EH (cell line): Measurements from ENCODE around the gene CYP24A1.
A peak's percentile ranks its signal among the peaks of the same experiment; 100 is the strongest.

Experiments
- DNase-seq: peaks from one replicate; pipeline ENCODE4 v3.0.0-alpha.2; 2015; ENCODE audit warnings: low read depth

The CYP24A1 gene

DNA sequence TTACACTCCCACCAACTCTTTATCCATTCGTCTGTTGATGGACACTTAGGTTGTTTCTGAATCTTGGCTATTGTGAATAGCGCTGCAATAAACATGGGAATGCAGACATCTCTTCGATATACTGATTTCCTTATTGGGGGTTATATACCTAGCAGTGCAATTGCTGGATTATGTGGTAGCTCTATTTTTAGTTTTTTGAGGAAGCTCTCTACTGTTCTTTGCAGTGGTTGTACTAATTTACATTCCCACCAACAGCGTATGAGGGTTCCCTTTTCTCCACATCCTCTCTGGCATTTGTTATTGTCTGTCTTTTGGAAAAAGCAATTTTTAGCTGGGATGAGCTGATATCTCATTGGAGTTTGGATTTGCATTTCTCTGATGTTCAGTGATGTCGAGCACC lies 29.5 kb upstream of the CYP24A1 start:
- no peak for DNase-seq

- DNase-seq: no peak
Measured at GRCh38 chr20:54201268-54201846, 27.6 kb upstream of the CYP24A1 start.

- DNase-seq: no peak
Measured at GRCh38 chr20:54200487-54201267, 26.9 kb upstream of the CYP24A1 start.

DNA sequence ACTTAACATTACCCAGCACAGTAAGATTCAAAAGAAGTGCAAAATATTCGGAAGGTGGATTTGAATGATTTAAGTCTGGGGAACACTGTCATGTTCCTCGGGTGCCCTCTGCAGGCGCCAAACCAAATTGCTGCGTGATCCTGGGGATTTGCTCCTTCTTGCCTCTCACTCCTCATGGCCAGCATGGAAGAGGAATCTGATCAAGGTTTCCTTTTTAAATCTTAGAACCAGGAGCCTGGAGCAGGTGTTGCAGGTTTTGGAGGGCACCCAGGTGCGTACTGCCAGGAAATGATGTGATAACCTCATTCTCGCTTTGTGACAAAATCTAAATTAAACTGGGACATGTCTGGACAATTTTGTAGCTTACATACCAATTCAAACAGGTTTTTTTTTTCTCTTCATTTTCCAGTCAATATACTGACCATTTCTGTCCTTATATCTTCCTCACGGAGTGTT lies 26.0 kb upstream of the CYP24A1 start:
- DNase-seq: peak; percentile 71

DNA sequence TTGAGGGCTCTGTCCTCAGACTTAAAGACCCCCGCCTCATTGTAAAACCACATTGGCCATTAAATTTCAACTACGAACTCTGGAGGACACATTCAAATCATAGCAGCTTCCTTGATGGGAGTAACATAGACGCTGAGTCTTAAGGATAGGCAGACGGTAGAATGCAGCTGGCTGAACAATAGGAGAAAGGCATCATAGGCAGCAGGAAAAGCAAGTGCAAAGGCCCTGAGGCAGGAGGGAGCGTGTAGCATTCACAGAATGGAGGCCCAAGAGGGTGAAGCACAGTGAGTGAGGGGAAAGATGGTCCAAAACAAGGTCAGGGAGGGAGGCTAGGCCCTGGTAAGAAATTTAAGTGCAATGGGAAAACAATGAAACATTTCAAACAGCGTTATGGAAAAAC lies 25.5 kb upstream of the CYP24A1 start:
- DNase-seq: no peak

GRCh38 chr20:54197621-54198604 lies 24.1 kb upstream of the CYP24A1 start:
- DNase-seq: peak; percentile 60

DNA sequence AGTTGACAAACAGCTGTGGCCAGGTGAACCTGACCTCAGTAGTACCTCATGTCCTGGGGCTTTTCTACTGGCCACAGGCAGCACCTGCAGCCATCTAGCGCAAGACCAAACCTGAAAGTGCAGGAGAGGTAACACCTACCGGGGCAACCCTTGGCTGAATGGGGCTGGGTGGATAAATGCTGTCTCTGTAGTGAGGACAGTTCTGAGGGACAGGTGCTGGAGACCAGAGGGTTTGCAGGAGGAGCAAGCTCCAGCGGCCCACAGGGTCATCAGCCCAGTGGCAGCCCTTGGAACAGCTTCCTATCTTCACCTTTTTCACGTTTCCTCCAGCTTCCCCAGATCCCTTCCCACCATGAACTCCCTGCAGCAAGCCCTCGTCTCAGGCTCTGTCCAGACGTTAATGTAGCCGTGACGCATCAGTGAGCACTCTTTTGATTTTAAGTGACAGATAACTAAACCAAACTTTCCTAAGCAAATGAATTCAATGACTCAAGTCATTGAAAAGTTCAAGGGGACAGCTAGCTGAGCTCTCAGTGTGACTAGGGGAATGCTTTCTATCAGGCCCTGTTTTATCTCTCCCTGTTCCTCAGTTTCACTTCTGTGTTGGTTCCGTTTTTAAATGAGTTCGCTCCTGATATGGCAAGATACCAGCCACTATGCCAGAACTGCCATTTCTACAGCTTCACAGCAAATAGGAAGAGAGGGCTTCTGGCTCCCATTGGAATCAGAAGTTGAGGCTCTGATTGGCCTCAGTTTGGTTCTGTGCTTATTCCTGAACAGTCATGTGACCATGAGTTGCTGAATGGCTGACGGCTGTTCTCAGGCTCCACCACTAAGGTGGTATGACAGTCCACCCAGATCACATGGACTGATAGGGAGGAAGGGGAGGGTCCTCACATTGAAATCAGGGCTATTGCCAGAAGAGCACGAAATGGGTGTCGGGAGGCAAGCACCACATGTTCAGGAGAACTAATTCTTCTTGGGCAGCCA lies 22.0 kb upstream of the CYP24A1 start:
- no peak for DNase-seq

GRCh38 chr20:54194724-54195438 lies 21.1 kb upstream of the CYP24A1 start:
- peak; percentile 32 for DNase-seq

- DNase-seq: no peak
Measured at GRCh38 chr20:54193817-54194216, 20.0 kb upstream of the CYP24A1 start.

DNA sequence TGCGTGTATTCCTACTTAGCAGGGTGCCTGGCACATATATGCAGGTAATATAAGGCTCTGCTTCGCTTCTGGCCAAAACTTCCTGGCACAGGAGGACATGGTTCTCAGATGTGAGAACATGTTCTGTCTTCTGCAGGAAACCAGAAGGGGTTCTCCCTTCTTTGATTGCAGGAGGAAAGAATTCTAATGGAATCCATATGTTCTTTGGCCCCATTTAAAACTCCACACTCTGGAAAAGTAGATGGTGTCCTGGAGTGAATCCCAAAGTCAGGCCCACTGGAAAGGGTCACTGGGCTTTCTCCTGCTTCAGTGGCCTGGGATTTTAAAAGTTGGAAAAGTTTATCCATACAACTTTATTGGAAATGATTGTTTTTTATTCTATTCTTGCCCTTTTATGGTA lies 16.4 kb upstream of the CYP24A1 start:
- DNase-seq: no peak

GRCh38 chr20:54189630-54190029 lies 15.8 kb upstream of the CYP24A1 start:
- DNase-seq: no peak

DNA sequence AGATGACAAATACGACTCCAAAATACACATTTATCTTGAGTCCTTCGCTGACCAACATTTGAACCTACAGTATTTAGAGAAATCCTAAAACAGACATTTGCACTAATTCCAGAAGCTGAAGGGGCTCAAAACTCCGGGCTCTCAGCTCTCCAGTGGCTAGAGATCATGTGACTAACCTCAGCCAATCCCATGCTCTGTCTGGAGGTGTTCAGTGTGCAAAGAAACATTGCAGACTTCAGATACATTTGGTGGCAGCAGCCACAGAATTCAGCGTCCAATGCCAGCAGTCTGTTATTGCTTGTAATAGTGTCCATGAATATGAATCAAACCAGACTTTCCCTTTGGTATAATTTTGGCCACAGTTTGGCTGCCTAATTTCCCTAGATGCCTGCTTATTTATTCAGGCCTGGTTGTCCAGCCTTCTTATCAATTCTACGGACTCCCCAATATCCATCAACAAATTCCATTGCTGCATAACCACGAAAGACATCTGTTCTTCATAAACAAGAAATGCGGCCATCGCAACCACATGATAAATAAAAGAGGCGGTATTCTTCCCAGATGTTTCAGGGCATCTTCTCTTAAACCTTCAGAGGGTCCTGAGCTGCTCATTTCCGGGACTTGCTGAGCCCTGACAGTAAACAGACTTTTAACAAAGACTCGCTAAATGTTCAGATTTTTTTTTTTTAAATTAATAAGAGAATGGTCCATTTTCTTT lies 14.5 kb upstream of the CYP24A1 start:
- no peak for DNase-seq

GRCh38 chr20:54184904-54185626 lies 11.3 kb upstream of the CYP24A1 start:
- no peak for DNase-seq

GRCh38 chr20:54184071-54184470 lies 10.3 kb upstream of the CYP24A1 start:
- DNase-seq: no peak

DNA sequence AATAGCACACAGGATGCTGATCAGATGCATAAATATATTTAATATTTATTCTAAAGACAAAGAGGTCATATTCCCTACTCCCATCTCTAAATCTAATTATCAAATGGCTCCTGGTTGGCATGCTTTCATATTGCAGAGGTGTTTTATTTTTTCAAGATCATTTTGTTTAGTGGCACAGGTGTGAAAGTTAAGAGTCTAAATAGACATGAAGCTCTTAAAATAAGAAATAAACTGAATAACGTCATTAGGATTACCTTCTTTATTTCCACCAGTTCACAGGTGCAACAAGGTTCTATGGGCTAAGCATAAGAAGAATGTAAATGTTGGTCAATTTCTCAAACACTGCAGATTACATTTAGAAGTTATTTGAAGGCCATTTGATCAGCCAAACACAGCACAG lies 7.1 kb upstream of the CYP24A1 start:
- no peak for DNase-seq

GRCh38 chr20:54179946-54180345 lies 6.2 kb upstream of the CYP24A1 start:
- no peak for DNase-seq

GRCh38 chr20:54178256-54178655 lies 4.5 kb upstream of the CYP24A1 start:
- DNase-seq: no peak

- no peak for DNase-seq
Measured at GRCh38 chr20:54177378-54177777, 3.6 kb upstream of the CYP24A1 start.

GRCh38 chr20:54176610-54177009 lies 2.8 kb upstream of the CYP24A1 start:
- DNase-seq: peak; percentile 65
